Spleen (tissue), 7 donors: ENCODE measurements around the gene POLL.

Experiments
- CTCF ChIP-seq, 11 experiments: fragments of 200-600 bp in 7 of 11; fragments of 450-650 bp in 4 of 11; sonication (generic) in 4 of 11; IDR thresholded peaks in 8 of 11; conservative IDR thresholded peaks in 3 of 11; 1 replicate in 7 of 11; 2 replicates in 4 of 11; pipeline versions ENCODE4 v1.4.0 to v1.8.0; 2016 to 2021; ENCODE audit warnings: antibody characterized with exemption in 11 of 11, inconsistent platforms in 4 of 11, mild to moderate bottlenecking in 1 of 11
- POLR2A ChIP-seq, 3 donors: fragments of 450-650 bp; IDR thresholded peaks; one replicate each; pipeline ENCODE4 v1.5.1; 2017; ENCODE audit warnings: antibody characterized with exemption in 3 of 3, mild to moderate bottlenecking in 1 of 3
- donor health status: DM: no; HTN: no; CAD: no; lungs with moderate emphysema.
- donor health status: DM: no; HTN: no; CAD: no.
- donor health status: DM: no; HTN: no; CAD: no.

- TF ChIP-seq POLR2A (IDR thresholded peaks at IDR 0.05) = no peak
- peak; percentile 45 to 86 (median 74) for TF ChIP-seq CTCF (IDR thresholded peaks at IDR 0.05 in 8 of 11, conservative IDR thresholded peaks at IDR 0.05 in 3 of 11)
These were observed 14.8 kb upstream of the POLL start for GRCh38 chr10:101602761-101603398.
